GM19372 (cell line): ENCODE results near the gene OXA1L.
"Not testable (repeated sequence)": the region's sequence is repeated elsewhere in the genome, so short reads cannot be mapped to it uniquely, and the experiment has no call there.

Source experiments
- ATAC-seq: cut with Tn5 transposase; IDR thresholded peaks from one replicate; pipeline ENCODE4 v1.9.1; 2021; ENCODE audit warnings: mild to moderate bottlenecking, low read depth, moderate library complexity; ENCODE audit not compliant: unreplicated experiment

Gene OXA1L

GRCh38 chr14:22767323-22767589 is 768 bp downstream of the OXA1L start:
- peak; percentile 24 for ATAC-seq

- ATAC-seq: no peak
Observed at GRCh38 chr14:22768947-22769346, 2.5 kb downstream of the OXA1L start.

GRCh38 chr14:22769369-22769768 is 2.9 kb downstream of the OXA1L start:
- no peak for ATAC-seq

- no peak for ATAC-seq
Observed at GRCh38 chr14:22770481-22771187, 4.1 kb downstream of the OXA1L start.

DNA sequence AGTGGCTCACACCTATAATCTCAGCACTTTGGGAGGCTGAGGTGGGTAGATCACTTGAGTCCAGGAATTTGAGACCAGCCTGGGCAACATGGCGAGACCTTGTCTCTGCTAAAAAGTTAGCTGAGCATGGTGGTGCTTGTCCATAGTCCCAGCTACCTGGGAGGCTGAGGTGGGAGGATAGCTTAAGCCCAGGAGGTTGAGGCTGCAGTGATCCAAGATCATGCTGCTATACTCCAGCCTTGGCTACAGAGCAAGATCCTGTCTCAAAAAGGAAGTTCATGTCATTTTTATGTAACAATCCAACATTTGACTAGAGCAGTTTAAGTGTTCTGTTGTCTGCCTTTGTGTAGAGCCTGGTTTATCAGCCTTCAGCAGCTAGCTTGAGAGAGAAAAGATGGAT is 6.2 kb downstream of the OXA1L start:
- no peak for ATAC-seq

- no peak for ATAC-seq
Observed at GRCh38 chr14:22773162-22774010, 6.9 kb downstream of the OXA1L start.

GRCh38 chr14:22774011-22774706 is 7.7 kb downstream of the OXA1L start:
- ATAC-seq: no peak

DNA sequence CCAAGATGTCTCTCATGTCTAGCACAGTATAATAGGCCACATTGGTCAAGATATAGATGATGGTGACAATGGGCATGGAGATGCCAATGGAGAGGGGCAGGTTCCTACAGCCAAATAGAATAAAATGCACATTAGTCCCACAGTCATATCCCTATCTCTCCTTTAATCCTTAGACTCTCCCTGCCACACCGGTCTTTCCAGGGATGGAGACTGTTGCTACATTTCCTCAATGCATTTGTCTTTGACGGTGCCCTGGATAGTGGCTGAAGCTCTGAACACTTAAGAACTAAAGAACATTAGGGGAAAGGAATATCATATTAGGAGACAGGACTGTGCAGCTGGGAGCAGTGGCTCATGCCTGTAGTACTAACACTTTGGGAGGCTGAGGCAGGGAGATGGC is 9.7 kb downstream of the OXA1L start:
- no peak for ATAC-seq

GRCh38 chr14:22776849-22777248 is 10.4 kb downstream of the OXA1L start:
- not testable (repeated sequence) for ATAC-seq

GRCh38 chr14:22778084-22778483 is 11.6 kb downstream of the OXA1L start:
- no peak for ATAC-seq

DNA sequence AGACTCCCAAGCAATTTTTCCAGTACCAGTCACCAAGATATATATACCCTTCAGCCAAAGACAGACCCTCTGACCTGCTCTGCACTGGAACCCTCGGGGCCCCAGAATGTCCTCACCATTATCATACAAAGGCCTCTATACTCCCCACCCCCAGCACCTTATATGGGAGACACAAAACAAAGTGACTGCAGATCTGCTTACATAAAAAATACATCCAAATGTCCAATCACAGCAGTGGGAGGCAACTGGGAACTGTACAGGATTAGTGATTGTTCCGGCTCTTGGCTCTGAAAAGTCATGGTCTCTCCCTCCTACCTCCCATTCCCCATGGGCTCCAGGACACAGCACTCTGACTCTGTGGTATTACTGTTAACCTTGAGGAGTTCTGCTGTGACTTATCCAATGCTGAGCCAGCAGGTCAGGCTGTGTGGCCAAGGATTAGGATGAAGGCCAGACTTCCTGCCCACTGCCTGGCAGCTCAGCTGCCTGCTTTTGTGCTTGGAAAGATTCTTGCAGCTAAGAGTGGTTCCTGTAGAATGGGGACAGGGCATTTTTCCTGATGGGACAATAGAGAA is 13.7 kb downstream of the OXA1L start:
- ATAC-seq: no peak

DNA sequence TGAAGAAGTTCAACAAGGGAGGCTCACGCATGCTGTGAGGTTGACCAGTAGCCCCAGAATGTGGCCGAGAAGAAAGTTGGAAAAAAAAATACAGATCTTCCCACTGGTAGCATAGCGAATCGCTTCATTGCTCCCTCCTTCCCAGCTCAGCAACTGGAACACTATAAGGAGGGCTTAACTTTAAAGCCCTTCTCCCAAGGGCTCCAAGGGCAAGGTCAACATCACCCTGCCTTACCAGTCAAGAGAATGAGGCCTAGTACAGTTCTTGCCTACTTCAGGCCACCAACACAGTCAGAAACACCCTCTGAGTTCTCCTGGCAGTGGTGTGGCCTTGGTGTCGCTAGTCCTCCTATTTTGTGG is 14.4 kb downstream of the OXA1L start:
- ATAC-seq: no peak

DNA sequence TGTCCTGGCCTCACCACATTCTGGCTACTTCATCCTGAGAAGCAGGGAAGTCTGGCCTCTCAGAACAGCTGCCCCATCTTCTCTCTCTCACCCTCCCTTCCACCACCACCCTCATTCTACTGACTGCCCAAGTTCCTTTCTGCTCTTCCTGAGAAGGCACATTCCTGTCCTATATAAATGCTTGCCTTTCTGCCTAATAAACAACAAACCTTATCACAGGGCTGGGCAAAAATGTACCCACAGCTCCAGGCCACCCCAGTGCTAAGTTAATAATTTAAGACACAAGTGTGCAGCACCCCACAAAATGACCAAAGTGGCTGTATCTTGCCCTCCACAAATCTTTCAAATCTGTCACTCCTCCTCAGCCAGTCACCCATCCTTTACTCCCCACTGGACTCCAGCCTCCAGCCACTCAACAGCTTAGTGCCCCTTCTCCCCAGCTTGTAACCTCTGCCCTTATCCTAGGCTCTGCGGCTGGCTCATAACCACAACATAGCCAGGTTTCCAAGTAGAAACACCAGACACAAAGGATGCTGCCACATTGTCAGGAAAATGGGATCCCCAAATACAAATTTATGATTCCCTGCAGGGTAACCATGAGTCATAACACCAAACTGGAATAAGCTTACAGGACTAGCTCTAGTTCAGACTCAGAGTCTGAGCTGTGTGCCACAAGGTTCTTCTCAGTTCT is 15.0 kb downstream of the OXA1L start:
- ATAC-seq: no peak

DNA sequence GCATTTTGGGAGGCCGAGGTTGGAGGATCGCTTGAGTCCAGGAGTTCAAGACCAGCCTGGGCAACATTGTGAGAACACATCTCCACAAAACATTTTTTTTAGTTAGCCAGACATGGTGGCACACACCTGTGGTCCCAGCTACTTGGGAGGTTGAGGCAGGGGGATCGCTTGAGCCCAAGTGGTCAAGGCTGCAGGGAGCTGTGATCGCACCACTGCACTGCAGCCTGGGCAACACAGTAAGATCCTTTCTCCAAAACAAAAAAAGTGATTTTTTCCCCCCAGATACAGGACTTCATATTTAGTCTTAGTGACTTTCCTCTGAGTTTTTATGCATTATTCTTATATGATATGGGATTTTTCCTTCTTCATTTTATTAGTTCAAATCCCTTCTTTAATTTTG is 20.2 kb downstream of the OXA1L start:
- ATAC-seq: no peak

DNA sequence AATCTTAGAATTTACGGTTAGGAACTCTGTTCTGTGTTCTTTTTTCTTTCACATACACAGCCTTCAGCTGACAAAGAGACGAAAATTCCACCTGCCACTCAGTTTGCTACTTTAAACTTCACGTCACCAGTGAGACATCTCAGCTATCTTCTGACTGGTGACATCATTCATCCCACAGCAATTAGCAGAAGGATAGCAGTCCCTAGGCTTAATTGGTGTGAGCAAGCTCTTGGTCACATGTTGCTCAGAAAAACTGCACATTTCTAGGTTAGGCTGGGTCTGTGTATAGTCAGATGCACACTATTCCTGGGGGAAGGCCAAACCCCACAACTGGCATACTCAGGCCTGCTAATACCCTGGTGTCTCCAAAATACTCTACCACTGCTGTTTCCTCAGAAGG is 24.8 kb downstream of the OXA1L start:
- ATAC-seq: no peak

GRCh38 chr14:22792158-22792557 is 25.7 kb downstream of the OXA1L start:
- no peak for ATAC-seq

GRCh38 chr14:22793550-22793949 is 27.1 kb downstream of the OXA1L start:
- ATAC-seq: not testable (repeated sequence)

DNA sequence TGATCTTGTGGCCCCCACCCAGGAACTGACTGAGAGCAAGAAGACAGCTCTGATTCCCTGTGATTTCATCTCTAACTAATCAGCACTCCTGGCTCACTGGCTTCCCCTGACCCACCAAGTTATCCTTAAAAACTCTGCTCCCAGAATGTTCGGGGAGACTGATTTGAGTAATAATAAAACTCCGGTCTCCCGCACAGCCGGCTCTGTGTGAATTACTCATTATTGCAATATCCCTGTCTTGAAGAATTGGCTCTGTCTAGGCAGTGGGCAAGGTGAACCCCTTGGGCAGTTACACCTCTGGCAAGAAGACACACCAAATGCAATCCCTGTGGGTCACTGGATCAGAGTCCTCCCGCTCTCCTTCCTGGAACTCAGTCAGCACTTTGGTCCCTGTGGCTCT is 27.5 kb downstream of the OXA1L start:
- ATAC-seq: no peak

GRCh38 chr14:22794551-22794951 is 28.1 kb downstream of the OXA1L start:
- peak; percentile 47 for ATAC-seq

GRCh38 chr14:22796087-22796707 is 29.7 kb downstream of the OXA1L start:
- ATAC-seq: no peak
